Activated T-helper 1 cell treated with anti-CD3 and anti-CD28 coated beads, Interleukin-12 subunit alpha, Interleukin-12 subunit beta, Interleukin-2, Interleukin-4 antibody, amounts not matched to agents 30 ng/mL and 10 ng/mL and 1 ng/mL, durations not matched to agents 14 hours and 24 hours and 36 hours (primary cell): ENCODE measurements around the gene OPHN1. TPM values are rescaled to one million over a fixed set of nuclear protein-coding genes. Genes with fewer than 3 reads are reported as not detected.
"Not testable (repeated sequence)": the region's sequence is repeated elsewhere in the genome, so short reads cannot be mapped to it uniquely, and the experiment has no call there.

ENCODE experiments used
- DNase-seq: peaks from one replicate; pipeline ENCODE4 v3.0.0; 2021; ENCODE audit warnings: low spot score
- H3K27ac Mint-ChIP-seq: one replicate; pipeline ENCODE4 v1.8.0; 2021; ENCODE audit warnings: mild to moderate bottlenecking, mixed read lengths
- H3K27me3 Mint-ChIP-seq: one replicate; pipeline ENCODE4 v1.8.0; 2022; ENCODE audit warnings: mild to moderate bottlenecking, moderate library complexity, mixed read lengths; ENCODE audit not compliant: insufficient read depth
- H3K36me3 Mint-ChIP-seq: one replicate; pipeline ENCODE4 v1.8.0; 2021; ENCODE audit warnings: low read depth, mixed read lengths
- H3K4me1 Mint-ChIP-seq: one replicate; pipeline ENCODE4 v1.8.0; 2021; ENCODE audit warnings: low read depth, mixed read lengths
- H3K4me3 Mint-ChIP-seq: one replicate; pipeline ENCODE4 v1.8.0; 2021; ENCODE audit warnings: mild to moderate bottlenecking, moderate library complexity, mixed read lengths
- H3K9me3 Mint-ChIP-seq: one replicate; pipeline ENCODE4 v1.8.0; 2021; ENCODE audit warnings: mixed read lengths
- intact Hi-C: fragments of 100-400 bp; cut with micrococcal nuclease; formaldehyde crosslinking; loops from one replicate; pipeline ENCODE4 v1.15.1; 2024
- total RNA-seq: library from RNA; stranded (reverse); gene quantifications from 2 replicates; pipeline ENCODE4 v1.2.3, GENCODE V29; 2022

OPHN1 gene
- total RNA-seq, 1 donor from 2014 or later, result 0.03 TPM

- no peak for DNase-seq
- intact Hi-C loops, result no loop called here
- Mint-ChIP-seq H3K4me3 (no peak overlapping the region), H3K9me3 (no peaks in the 10 kb centered on the region), H3K27me3 (no peaks in the 10 kb centered on the region), H3K27ac (no peak overlapping the region), H3K4me1 (no peaks in the 10 kb centered on the region), H3K36me3 (no peaks in the 10 kb centered on the region)
Measured at GRCh38 chrX:68383540-68383939, 49.8 kb downstream of the OPHN1 start.

- DNase-seq, H3K4me3 Mint-ChIP-seq, H3K27ac Mint-ChIP-seq, H3K36me3 Mint-ChIP-seq, intact Hi-C loops, H3K9me3 Mint-ChIP-seq, H3K4me1 Mint-ChIP-seq, H3K27me3 Mint-ChIP-seq: not testable (repeated sequence)
Measured at GRCh38 chrX:68377579-68377978, 55.7 kb downstream of the OPHN1 start.

- no peak overlapping the region for H3K4me3 Mint-ChIP-seq
- H3K27me3 Mint-ChIP-seq, result no peaks in the 10 kb centered on the region
- H3K4me1 Mint-ChIP-seq, result no peaks in the 10 kb centered on the region
- H3K27ac Mint-ChIP-seq, result no peak overlapping the region
- no peaks in the 10 kb centered on the region for H3K9me3 Mint-ChIP-seq
- H3K36me3 Mint-ChIP-seq, result no peaks in the 10 kb centered on the region
- DNase-seq, result no peak
- intact Hi-C loops, result no loop called here
Measured at GRCh38 chrX:68376373-68376772, 56.9 kb downstream of the OPHN1 start.

GRCh38 chrX:68375803-68376202 lies 57.5 kb downstream of the OPHN1 start:
- Mint-ChIP-seq H3K4me3 (no peak overlapping the region), H3K9me3 (no peaks in the 10 kb centered on the region), H3K4me1 (no peaks in the 10 kb centered on the region), H3K36me3 (no peaks in the 10 kb centered on the region), H3K27ac (no peak overlapping the region), H3K27me3 (no peaks in the 10 kb centered on the region)
- DNase-seq, result no peak
- intact Hi-C loops, result no loop called here

GRCh38 chrX:68372665-68373064 lies 60.6 kb downstream of the OPHN1 start:
- H3K36me3 Mint-ChIP-seq, result no peaks in the 10 kb centered on the region
- intact Hi-C loops, result no loop called here

GRCh38 chrX:68369559-68369958 lies 63.7 kb downstream of the OPHN1 start:
- no peaks in the 10 kb centered on the region for H3K36me3 Mint-ChIP-seq
- H3K27ac Mint-ChIP-seq, result no peak overlapping the region
- H3K27me3 Mint-ChIP-seq, result no peaks in the 10 kb centered on the region
- no peaks in the 10 kb centered on the region for H3K4me1 Mint-ChIP-seq
- H3K4me3 Mint-ChIP-seq, result no peak overlapping the region
- intact Hi-C loops, result no loop called here
- H3K9me3 Mint-ChIP-seq, result no peaks in the 10 kb centered on the region
- no peak for DNase-seq

More at GRCh38 chrX:68372665-68373064, 60.6 kb downstream of the OPHN1 start:
- H3K27me3 Mint-ChIP-seq, result no peaks in the 10 kb centered on the region
- H3K9me3 Mint-ChIP-seq, result no peaks in the 10 kb centered on the region
- H3K4me3 Mint-ChIP-seq, result no peak overlapping the region
- H3K27ac Mint-ChIP-seq, result no peak overlapping the region
- H3K4me1 Mint-ChIP-seq, result no peaks in the 10 kb centered on the region
- no peak for DNase-seq

GRCh38 chrX:68365341-68365740 lies 68.0 kb downstream of the OPHN1 start:
- Mint-ChIP-seq H3K4me3 (no peak overlapping the region), H3K4me1 (no peaks in the 10 kb centered on the region), H3K36me3 (no peaks in the 10 kb centered on the region), H3K27me3 (peaks cover 1% of the 10 kb centered on the region), H3K27ac (no peak overlapping the region), H3K9me3 (no peaks in the 10 kb centered on the region)
- intact Hi-C loops, result no loop called here
- no peak for DNase-seq

GRCh38 chrX:68363984-68364383 lies 69.3 kb downstream of the OPHN1 start:
- H3K36me3 Mint-ChIP-seq, result no peaks in the 10 kb centered on the region
- H3K27ac Mint-ChIP-seq, result no peak overlapping the region
- H3K4me1 Mint-ChIP-seq, result no peaks in the 10 kb centered on the region
- no peak for DNase-seq
- H3K27me3 Mint-ChIP-seq, result peaks cover 1% of the 10 kb centered on the region
- no peak overlapping the region for H3K4me3 Mint-ChIP-seq
- intact Hi-C loops, result no loop called here
- H3K9me3 Mint-ChIP-seq, result no peaks in the 10 kb centered on the region

- Mint-ChIP-seq H3K9me3 (no peaks in the 10 kb centered on the region), H3K27ac (no peak overlapping the region), H3K36me3 (no peaks in the 10 kb centered on the region), H3K4me1 (no peaks in the 10 kb centered on the region), H3K27me3 (no peaks in the 10 kb centered on the region), H3K4me3 (no peak overlapping the region)
- DNase-seq, result no peak
- intact Hi-C loops, result no loop called here
Measured at GRCh38 chrX:68358679-68359078, 74.6 kb downstream of the OPHN1 start.

- Mint-ChIP-seq H3K36me3 (no peaks in the 10 kb centered on the region), H3K4me1 (no peaks in the 10 kb centered on the region), H3K4me3 (no peak overlapping the region), H3K27ac (no peak overlapping the region), H3K9me3 (no peaks in the 10 kb centered on the region), H3K27me3 (no peaks in the 10 kb centered on the region)
- intact Hi-C loops, result no loop called here
- no peak for DNase-seq
Measured at GRCh38 chrX:68355629-68355920, 77.7 kb downstream of the OPHN1 start.

GRCh38 chrX:68354879-68355628 lies 78.2 kb downstream of the OPHN1 start:
- H3K27ac Mint-ChIP-seq, result no peak overlapping the region
- no peaks in the 10 kb centered on the region for H3K9me3 Mint-ChIP-seq
- intact Hi-C loops, result no loop called here
- no peaks in the 10 kb centered on the region for H3K4me1 Mint-ChIP-seq
- no peak for DNase-seq
- no peaks in the 10 kb centered on the region for H3K27me3 Mint-ChIP-seq
- no peak overlapping the region for H3K4me3 Mint-ChIP-seq
- H3K36me3 Mint-ChIP-seq, result no peaks in the 10 kb centered on the region

GRCh38 chrX:68345025-68345424 lies 88.3 kb downstream of the OPHN1 start:
- Mint-ChIP-seq H3K4me1 (no peaks in the 10 kb centered on the region), H3K27ac (no peak overlapping the region), H3K9me3 (no peaks in the 10 kb centered on the region), H3K4me3 (no peak overlapping the region), H3K36me3 (no peaks in the 10 kb centered on the region), H3K27me3 (no peaks in the 10 kb centered on the region)
- no peak for DNase-seq
- intact Hi-C loops, result no loop called here

GRCh38 chrX:68343551-68343950 lies 89.7 kb downstream of the OPHN1 start:
- Mint-ChIP-seq H3K27ac (no peak overlapping the region), H3K27me3 (no peaks in the 10 kb centered on the region), H3K4me1 (no peaks in the 10 kb centered on the region), H3K36me3 (no peaks in the 10 kb centered on the region), H3K4me3 (no peak overlapping the region), H3K9me3 (no peaks in the 10 kb centered on the region)
- no peak for DNase-seq
- intact Hi-C loops, result no loop called here

GRCh38 chrX:68332201-68332731 lies 101.0 kb downstream of the OPHN1 start:
- H3K4me1 Mint-ChIP-seq, result no peaks in the 10 kb centered on the region
- no peaks in the 10 kb centered on the region for H3K9me3 Mint-ChIP-seq
- H3K27me3 Mint-ChIP-seq, result no peaks in the 10 kb centered on the region
- no peak overlapping the region for H3K27ac Mint-ChIP-seq
- intact Hi-C loops, result no loop called here
- no peak overlapping the region for H3K4me3 Mint-ChIP-seq
- H3K36me3 Mint-ChIP-seq, result no peaks in the 10 kb centered on the region
- no peak for DNase-seq
